Cortex of kidney (tissue), 1 donor: ENCODE data around the gene ZNF300.
"Not testable (repeated sequence)": the region's sequence is repeated elsewhere in the genome, so short reads cannot be mapped to it uniquely, and the experiment has no call there.

Experiments
- DNase-seq: peaks from one replicate; lab custom pipeline; 2025; lab: John Stamatoyannopoulos, UW

Gene ZNF300

GRCh38 chr5:150904479-150905311 lies at the start of gene ZNF300:
Gene ZNF300 (minus strand): TSS chr5:150904980. CDS start chr5:150903155, 1,825 bp downstream.
- no peak for DNase-seq

- DNase-seq, result no peak
Observed at GRCh38 chr5:150948539-150948938, 43.8 kb upstream of the ZNF300 start.

GRCh38 chr5:150946351-150946905 lies 41.6 kb upstream of the ZNF300 start:
- DNase-seq, result no peak

- DNase-seq, result no peak
Observed at GRCh38 chr5:150945947-150946346, 41.2 kb upstream of the ZNF300 start.

GRCh38 chr5:150945486-150945885 lies 40.7 kb upstream of the ZNF300 start:
- DNase-seq, result no peak

GRCh38 chr5:150931368-150931965 lies 26.7 kb upstream of the ZNF300 start:
- DNase-seq, result no peak

- no peak for DNase-seq
Observed at GRCh38 chr5:150918613-150919012, 13.8 kb upstream of the ZNF300 start.

GRCh38 chr5:150912312-150912814 lies 7.6 kb upstream of the ZNF300 start:
- no peak for DNase-seq

GRCh38 chr5:150905312-150905683 lies 518 bp upstream of the ZNF300 start:
- DNase-seq, result no peak

- DNase-seq, result no peak
Observed at GRCh38 chr5:150901446-150901845, 3.3 kb downstream of the ZNF300 start.

GRCh38 chr5:150895431-150896428 lies 9.1 kb downstream of the ZNF300 start:
- DNase-seq, result no peak

- no peak for DNase-seq
Observed at GRCh38 chr5:150879358-150879757, 25.4 kb downstream of the ZNF300 start.

- no peak for DNase-seq
Observed at GRCh38 chr5:150862070-150862469, 42.7 kb downstream of the ZNF300 start.

GRCh38 chr5:150860246-150860821 lies 44.4 kb downstream of the ZNF300 start:
- no peak for DNase-seq

GRCh38 chr5:150856700-150857099 lies 48.1 kb downstream of the ZNF300 start:
- DNase-seq, result not testable (repeated sequence)

- DNase-seq, result no peak
Observed at GRCh38 chr5:150853561-150853960, 51.2 kb downstream of the ZNF300 start.

GRCh38 chr5:150851039-150851438 lies 53.7 kb downstream of the ZNF300 start:
- DNase-seq, result no peak

- DNase-seq, result no peak
Observed at GRCh38 chr5:150848271-150848670, 56.5 kb downstream of the ZNF300 start.

- DNase-seq, result no peak
Observed at GRCh38 chr5:150847334-150847695, 57.5 kb downstream of the ZNF300 start.

- DNase-seq, result no peak
Observed at GRCh38 chr5:150846654-150847333, 58.0 kb downstream of the ZNF300 start.

- DNase-seq, result not testable (repeated sequence)
Observed at GRCh38 chr5:150846308-150846653, 58.5 kb downstream of the ZNF300 start, which contains the start of gene IRGM. Gene IRGM (plus strand): TSS chr5:150846521. CDS start chr5:150848124, 1,603 bp downstream.
